ENCODE data around the gene PDE2A.
A peak's percentile ranks its signal among the peaks of the same experiment; 100 is the strongest.

The PDE2A gene

GRCh38 chr11:72553706-72554105 lies 120.5 kb downstream of the PDE2A start:
- TF ChIP-seq, protein P1, sequence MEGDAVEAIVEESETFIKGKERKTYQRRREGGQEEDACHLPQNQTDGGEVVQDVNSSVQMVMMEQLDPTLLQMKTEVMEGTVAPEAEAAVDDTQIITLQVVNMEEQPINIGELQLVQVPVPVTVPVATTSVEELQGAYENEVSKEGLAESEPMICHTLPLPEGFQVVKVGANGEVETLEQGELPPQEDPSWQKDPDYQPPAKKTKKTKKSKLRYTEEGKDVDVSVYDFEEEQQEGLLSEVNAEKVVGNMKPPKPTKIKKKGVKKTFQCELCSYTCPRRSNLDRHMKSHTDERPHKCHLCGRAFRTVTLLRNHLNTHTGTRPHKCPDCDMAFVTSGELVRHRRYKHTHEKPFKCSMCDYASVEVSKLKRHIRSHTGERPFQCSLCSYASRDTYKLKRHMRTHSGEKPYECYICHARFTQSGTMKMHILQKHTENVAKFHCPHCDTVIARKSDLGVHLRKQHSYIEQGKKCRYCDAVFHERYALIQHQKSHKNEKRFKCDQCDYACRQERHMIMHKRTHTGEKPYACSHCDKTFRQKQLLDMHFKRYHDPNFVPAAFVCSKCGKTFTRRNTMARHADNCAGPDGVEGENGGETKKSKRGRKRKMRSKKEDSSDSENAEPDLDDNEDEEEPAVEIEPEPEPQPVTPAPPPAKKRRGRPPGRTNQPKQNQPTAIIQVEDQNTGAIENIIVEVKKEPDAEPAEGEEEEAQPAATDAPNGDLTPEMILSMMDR (IDR thresholded peaks at IDR 0.05; ENCODE audit: low read depth, low read length, missing control alignments), result peak; percentile 45
- no peak for DNase-seq (ENCODE audit: extremely low read depth, low read depth)
- H3K4me3 ChIP-seq (replicated peaks; ENCODE audit: low read depth, low read length), result no peak overlapping the region

- H3K4me3 ChIP-seq (replicated peaks; ENCODE audit: low read depth, low read length), result no peak overlapping the region
- TF ChIP-seq, protein P1 (IDR thresholded peaks at IDR 0.05; ENCODE audit: low read depth, low read length, missing control alignments), result no peak
- DNase-seq (ENCODE audit: extremely low read depth, low read depth), result no peak
Measured at GRCh38 chr11:72552399-72552910, 121.8 kb downstream of the PDE2A start.

- DNase-seq (ENCODE audit: extremely low read depth, low read depth), result no peak
- no peak overlapping the region for H3K4me3 ChIP-seq (replicated peaks; ENCODE audit: low read depth, low read length)
- TF ChIP-seq, protein P1 (IDR thresholded peaks at IDR 0.05; ENCODE audit: low read depth, low read length, missing control alignments), result no peak
Measured at GRCh38 chr11:72551571-72551970, 122.7 kb downstream of the PDE2A start.

DNA sequence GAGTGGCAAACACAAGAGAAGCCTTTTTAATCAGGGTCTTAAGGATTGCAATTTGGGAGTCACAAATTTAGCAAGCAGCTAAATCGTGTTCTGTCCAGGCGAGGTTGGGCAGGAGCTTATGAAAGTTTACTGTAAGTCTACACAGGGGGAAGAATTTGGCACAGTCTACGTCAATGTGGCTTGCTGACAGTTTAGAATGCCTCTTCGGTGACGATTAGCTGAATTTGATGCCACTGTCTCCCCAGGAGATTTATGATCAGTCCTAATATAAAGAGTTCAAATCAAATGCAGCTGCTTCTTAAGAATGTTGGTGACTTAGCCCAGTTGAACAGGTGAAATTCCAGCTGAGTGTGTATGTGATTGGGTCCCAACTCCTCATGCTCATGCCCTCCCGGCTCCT lies 125.8 kb downstream of the PDE2A start:
- DNase-seq (ENCODE audit: extremely low read depth, low read depth), result no peak
- no peak overlapping the region for H3K4me3 ChIP-seq (replicated peaks; ENCODE audit: low read depth, low read length)

GRCh38 chr11:72546866-72547265 lies 127.4 kb downstream of the PDE2A start:
- H3K4me3 ChIP-seq (replicated peaks; ENCODE audit: low read depth, low read length), result no peak overlapping the region
- TF ChIP-seq, protein P1 (IDR thresholded peaks at IDR 0.05; ENCODE audit: low read depth, low read length, missing control alignments), result no peak
- DNase-seq (ENCODE audit: extremely low read depth, low read depth), result no peak

More for the DNA sequence above, 125.8 kb downstream of the PDE2A start:
- TF ChIP-seq, protein P1 (IDR thresholded peaks at IDR 0.05; ENCODE audit: low read depth, low read length, missing control alignments), result no peak

DNA sequence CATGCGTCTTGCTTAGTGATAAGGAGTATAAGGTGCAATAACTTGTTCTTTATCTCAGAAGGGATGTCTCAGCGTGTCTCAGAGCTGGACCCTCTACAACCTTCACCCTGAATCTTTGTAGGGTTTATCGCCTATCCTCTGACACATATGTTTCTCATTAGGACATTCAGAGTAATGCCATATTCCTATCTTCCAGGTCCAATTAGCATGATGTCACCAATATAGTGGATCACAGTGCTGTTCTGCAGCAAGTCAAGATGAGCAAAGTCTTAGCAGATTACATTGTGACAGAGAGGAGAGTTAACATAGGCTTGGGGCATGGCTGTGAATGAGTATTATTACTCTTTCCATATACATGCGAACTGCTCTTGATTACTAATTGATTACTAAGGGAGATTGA lies 129.6 kb downstream of the PDE2A start:
- TF ChIP-seq, protein P1 (IDR thresholded peaks at IDR 0.05; ENCODE audit: low read depth, low read length, missing control alignments), result no peak
- no peak overlapping the region for H3K4me3 ChIP-seq (replicated peaks; ENCODE audit: low read depth, low read length)
- DNase-seq (ENCODE audit: extremely low read depth, low read depth), result no peak
